ENCODE data around the gene MYL10.
"Not testable (repeated sequence)": the region's sequence is repeated elsewhere in the genome, so short reads cannot be mapped to it uniquely, and the experiment has no call there.

The MYL10 gene

GRCh38 chr7:101618207-101618839, 10.8 kb downstream of the MYL10 start:
- DNase-seq = no peak

GRCh38 chr7:101617451-101618206, 11.5 kb downstream of the MYL10 start:
- no peak for DNase-seq

DNA sequence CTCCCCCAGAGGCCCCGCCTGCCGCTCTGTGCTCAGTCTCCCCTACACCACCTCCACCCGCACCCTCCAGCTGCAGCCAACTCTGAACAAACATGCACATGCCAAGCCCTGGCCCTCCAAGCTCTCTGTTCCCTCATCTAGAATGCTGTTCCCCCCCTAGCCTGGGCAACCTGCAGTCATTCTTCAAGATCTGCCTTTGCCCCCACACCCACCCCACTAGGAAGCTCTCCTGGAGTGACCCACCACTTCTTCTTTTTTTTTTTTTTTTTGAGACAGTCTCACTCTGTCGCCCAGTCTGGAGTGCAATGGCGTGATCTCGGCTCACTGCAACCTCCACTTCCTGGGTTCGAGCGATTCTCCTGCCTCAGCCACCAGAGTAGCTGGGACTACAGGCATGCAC, 13.7 kb downstream of the MYL10 start:
- no peak for DNase-seq

GRCh38 chr7:101614939-101615302, 14.2 kb downstream of the MYL10 start:
- no peak for DNase-seq

DNA sequence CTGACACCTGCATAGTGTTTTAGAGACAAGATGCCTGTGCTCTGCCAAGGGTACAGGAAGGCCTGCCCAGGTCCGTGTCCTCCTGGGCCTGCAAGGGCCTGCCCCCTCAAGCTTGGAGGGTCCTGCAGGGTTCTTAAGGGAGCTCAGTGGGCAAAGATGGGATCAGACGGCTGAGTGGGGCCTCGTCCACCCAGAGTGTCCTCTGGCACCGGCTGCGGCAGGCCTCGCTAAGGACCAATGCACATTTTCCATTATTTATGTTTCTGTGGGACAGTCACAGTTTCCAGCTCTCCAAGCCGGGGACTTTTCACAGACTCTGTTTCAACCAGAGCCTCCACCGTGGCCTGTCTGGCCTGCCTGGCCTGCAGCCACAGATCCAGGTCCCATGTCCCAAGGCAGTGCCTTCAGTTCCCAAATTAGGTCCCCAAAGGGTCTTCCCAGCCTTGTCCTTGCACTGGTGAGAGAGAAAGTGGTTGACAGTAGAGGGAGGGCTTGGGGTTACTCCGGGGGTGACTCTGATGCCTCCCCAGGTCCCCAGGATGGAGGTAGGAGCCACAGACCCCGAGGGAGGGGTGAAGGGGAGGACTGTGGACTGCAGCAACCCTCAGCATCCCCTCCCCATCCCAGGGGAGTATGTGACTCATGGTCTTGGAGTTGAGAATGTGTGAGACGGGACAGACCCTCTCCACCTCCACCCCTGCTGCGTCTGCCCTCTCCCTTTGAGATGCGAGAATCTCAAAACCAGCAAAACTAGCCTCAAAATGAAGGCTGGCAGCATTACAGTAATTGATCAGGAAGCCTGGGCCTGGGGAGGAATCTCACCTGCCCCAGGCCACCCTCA, 14.8 kb downstream of the MYL10 start:
- no peak for DNase-seq

DNA sequence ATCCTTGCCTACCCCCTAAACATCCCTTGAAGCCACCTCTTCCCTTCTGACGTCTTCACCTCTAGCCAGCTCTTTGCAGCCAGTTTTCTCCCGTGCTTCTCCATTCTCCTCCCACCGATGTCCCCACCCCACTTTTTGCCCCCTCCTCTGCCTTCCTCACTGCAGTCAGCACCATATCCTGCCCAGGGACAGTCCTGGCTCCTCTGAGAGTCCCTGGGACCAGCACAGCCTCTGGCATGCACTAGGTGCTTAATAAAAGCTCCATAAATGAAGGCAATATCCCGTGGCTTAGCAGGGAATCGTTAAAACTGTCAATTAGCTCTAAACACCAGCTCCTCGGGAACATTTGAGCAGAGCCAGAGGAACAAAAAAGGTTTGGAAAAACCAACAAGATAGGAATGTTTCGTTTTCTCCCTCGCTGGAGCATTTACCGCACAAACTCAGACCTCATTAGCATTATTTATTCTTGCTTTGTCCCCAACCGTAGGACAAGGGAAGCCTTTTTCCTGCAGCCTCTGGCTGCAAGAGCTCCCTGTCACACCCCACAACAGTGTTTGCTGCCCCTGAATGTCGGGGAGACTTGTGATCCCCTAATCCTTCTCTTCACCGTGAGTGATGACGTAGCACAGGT, 16.1 kb downstream of the MYL10 start:
- no peak for DNase-seq

DNA sequence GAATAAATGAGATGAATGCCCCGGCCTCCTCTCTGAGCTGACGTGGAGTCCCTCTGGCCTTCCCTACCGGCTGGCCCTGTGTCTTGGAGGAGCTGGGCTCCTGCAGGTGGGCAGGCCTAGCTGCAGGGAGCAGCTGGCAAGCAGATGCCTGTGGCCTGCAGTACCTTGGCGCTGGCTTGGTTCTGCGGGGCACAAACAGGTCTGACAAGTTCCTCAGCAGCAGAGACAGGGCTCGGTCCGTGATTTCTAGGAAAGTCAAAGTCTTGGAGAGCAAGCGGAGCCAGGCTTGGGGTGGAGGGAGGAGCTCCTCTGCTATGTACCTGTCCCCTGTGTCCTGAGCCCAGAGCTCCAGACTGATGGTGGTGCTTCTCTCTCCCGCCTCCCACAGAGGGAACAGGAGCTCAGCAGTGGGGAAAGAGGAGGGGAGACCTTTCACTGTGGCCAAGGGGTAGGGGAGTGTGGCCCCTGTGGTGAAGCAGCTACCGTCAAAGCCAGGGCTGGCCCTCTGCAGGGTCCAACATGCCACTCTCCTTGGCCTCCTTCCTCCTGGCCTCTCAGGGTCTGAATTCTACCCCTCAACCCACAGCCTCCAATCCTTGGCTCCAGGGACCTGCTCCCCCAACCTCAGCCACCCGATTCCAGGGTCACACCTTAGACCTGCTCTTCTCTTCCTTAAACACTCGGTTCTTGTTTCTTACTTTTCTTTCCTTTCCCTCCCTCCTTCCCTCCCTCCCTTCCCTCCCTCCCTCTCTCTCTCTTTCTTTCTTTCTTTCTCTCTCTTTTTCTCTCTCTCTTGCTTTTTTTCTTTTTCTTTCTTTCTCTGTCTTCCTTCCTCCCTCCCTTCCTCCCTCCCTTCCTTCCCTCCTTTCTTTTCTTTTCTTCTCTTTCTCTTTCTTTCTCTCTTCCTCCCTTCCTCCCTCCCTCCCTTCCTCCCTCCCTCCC, 20.1 kb downstream of the MYL10 start:
- DNase-seq = no peak

GRCh38 chr7:101606498-101606923, 22.6 kb downstream of the MYL10 start:
- no peak for DNase-seq

DNA sequence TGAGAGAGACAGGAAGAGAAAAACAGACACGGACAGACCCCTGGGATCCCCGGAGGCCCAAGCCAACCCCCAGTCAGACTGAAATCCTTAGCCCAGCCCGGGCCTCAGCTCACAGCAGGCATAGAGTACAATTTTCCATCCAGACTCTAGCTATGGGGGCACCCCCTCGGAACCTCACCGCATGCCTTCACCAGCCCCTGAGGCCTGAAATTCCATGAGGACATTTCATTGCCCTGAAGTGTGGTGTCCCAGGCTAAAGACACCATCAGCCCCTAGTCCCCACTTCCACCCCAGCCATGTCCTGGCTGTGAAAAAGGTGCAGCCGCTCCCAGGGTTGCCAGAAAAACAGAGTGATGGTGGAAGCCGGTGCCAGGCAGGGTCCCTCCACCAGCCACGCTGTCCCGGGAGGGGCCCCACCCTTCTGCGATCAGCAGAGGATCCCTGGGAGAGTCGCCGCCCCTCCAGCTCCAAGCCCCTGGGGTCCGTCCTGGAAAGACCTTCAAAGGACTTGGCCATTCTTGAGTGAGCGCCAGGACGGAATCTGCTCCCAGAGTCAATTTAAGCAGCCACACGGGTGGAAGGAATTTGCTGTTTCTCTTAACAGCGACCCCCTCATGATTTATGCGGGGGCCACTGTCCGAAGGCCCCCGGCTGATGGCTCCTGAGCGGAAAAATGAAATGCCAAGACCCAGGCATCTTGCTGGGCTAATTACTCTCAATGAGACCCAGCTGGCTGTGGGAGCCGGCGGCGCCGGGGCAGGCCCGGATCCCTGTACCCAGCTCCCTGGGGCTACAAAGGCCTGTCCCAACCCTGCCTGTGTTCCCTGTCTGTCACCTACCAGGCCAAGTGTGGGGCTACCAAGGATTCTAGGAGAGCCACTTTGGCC, 23.2 kb downstream of the MYL10 start:
- DNase-seq = no peak

DNA sequence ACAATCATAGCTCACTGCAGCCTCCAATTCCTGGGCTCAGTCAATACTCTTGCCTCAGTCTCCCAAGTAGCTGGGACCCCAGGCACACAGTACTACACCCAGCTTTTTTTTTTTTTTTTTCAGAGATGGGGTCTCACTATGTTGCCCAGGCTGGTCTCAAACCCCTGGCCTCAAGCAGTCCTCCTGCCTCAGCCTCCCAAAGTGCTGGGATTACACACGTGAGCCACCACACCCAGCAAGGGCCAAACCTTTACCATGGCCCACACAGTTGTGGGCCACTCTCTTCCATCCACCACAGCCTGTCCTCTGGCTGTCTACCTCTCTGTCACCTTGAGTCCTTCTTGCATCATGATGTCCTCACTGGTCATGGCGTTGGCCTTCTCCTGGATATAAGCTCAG, 24.2 kb downstream of the MYL10 start:
- not testable (repeated sequence) for DNase-seq

GRCh38 chr7:101604331-101604933, 24.7 kb downstream of the MYL10 start:
- DNase-seq = no peak

GRCh38 chr7:101602484-101603241, 26.4 kb downstream of the MYL10 start:
- DNase-seq = peak; percentile 83

- DNase-seq = no peak
Observed at GRCh38 chr7:101602082-101602481, 27.0 kb downstream of the MYL10 start.

DNA sequence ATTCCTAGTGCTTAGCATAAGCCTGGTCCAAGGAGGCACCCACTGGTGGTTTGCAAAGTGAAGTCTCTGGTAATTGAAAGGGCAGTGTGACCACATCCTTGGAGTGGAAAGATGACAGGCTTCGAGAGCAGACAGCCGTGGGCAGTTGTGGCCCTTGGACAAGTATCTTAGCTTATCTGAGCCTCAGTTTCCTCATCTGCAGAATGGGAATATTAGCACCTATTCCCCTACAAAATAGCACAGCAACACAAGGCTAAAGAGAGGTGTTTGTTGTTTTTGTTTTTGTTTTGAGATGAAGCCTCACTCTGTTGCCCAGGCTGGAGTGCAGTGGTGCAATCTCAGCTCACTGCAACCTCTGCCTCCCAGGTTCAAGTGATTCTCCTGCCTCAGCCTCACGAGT, 29.3 kb downstream of the MYL10 start:
- no peak for DNase-seq

DNA sequence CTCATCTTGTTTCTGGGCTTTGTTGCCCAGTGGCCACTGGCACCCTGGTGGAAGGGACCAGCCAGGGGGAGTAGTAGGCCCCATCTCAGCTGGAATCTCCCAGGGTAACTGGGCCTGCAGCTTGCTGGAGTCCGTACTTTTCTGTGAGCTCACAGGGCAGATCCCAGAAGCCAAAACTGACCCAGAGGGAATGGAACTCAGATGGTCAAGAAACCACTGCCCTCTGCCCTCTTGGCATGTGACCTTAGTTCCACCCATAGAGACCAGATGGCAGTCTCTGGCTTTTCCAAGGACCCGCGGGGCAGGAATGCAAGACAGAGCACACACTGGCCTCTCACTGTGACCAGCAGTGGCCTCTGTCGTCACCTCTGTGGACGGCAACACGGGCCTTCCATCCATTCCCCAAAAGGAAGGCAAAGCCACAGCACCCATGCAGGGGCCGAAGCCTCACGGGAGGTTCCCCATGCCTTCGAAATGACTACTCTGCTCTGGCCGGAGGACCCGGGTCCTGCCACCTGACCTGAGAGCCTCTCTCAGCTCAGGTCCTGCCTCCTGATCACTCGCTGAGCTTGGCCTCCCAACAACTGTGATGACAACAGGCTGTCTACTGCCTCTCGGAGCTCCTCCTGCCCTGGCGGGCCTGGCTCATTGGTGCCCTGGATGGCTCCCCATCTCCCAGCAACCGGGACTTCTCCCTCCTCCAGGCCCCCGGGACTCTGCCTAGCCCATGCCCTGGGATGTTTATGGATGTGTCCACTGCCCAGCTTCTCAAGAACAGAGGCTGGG, 29.9 kb downstream of the MYL10 start:
- no peak for DNase-seq

DNA sequence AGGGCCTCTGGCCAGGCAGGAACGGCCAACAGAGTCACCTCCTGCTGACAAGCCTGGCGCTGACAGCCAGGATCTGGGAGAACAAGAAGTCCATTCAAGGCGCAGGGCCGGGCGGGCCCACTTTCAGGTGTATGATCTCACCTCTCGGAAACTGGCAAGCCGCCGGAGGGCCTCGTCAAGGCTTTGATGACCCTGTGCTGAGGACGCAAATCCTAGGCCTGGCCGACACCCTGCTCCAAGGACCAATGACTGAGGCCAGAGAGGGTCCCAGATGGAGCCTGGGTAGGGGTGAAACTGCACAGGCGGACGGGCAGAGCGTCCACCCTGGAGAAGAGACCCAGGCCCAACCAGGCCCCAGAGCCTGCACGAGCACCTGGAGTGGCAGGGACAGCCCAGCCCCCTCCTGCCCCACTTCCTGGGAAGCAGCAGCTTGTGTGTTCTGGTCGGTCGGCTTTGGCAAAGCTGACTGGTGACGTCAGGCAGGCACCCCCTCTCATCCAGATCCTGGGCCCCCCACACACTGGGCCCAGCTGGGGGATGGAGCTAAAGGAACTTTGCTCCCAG, 30.6 kb downstream of the MYL10 start:
- DNase-seq = no peak

DNA sequence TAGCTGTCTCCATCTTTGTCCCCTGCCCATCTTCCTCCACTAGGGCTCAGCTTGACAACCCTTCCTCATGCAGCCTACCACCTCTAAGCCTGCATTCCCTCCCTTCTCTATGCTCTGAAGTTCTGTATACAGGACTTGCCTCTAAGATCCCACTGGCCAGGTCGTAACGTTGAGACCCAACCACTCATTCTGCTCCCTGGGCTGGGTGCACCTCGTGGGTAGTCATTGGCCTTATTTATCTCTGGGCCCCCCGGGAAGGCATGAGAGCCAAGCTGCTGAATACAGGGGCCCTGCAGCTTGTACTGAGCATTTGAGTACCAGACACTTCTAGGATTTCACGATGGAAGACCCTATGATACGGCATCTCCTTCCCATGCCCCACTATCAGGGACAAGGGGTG, 31.2 kb downstream of the MYL10 start:
- DNase-seq = no peak

DNA sequence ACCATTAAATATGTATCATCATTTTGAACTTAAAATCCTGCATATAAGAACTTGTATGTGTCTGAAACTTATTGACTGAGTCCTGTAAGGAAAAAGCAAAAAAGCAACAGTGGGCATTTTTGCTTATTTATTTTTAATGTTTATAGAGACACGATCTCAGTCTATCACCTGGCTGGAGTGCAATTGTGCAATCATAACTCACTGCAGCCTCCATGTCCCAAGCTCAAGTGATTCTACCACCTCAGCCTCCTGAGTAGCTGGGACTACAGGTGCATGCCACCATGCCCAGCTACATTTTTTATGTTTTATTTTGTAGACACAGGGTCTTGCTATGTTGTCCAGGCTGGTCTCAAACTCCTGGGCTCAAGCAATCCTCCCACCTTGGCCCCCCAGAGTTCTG, 32.2 kb downstream of the MYL10 start:
- DNase-seq = no peak

Data from activated CD4-positive, alpha-beta T cell treated with anti-CD3 and anti-CD28 coated beads for 48 hours (primary cell).